Trophoblast cell (in vitro differentiated cells and primary cell): ENCODE measurements around the gene CBR3.

Source experiments
- DNase-seq, 2 donors: peaks; one replicate each; pipeline ENCODE4 v3.0.0-alpha.2; 2016
- H2AFZ ChIP-seq: 2 replicates; pipeline ENCODE4 v1.6.1; 2013; ENCODE audit warnings: low read length, moderate library complexity, mild to moderate bottlenecking; ENCODE audit not compliant: insufficient read depth, poor library complexity
- H2AK5ac ChIP-seq: 2 replicates; pipeline ENCODE4 v1.6.1; 2013; ENCODE audit warnings: mild to moderate bottlenecking, low read length
- H2BK120ac ChIP-seq: 2 replicates; pipeline ENCODE4 v1.6.1; 2013; ENCODE audit warnings: low read length, mild to moderate bottlenecking, moderate library complexity; ENCODE audit not compliant: insufficient read depth, poor library complexity
- H2BK12ac ChIP-seq: 2 replicates; pipeline ENCODE4 v1.6.1; 2013; ENCODE audit warnings: mild to moderate bottlenecking, low read length, moderate library complexity
- H2BK5ac ChIP-seq: 2 replicates; pipeline ENCODE4 v1.6.1; 2013; ENCODE audit warnings: low read length, low read depth, moderate library complexity, mild to moderate bottlenecking; ENCODE audit not compliant: poor library complexity
- H3K14ac ChIP-seq: 2 replicates; pipeline ENCODE4 v1.6.1; 2013; ENCODE audit warnings: mild to moderate bottlenecking, low read length
- H3K18ac ChIP-seq: 2 replicates; pipeline ENCODE4 v1.6.1; 2013; ENCODE audit warnings: mild to moderate bottlenecking, low read length
- H3K23ac ChIP-seq: 2 replicates; pipeline ENCODE4 v1.6.1; 2013; ENCODE audit warnings: low read length
- H3K27ac ChIP-seq: 2 replicates; pipeline ENCODE4 v1.5.1; 2013; ENCODE audit warnings: low read depth, mild to moderate bottlenecking, inconsistent platforms, low read length, moderate library complexity
- H3K27me3 ChIP-seq: 2 replicates; pipeline ENCODE4 v1.6.1; 2013; ENCODE audit warnings: inconsistent platforms, mild to moderate bottlenecking, low read length, moderate library complexity; ENCODE audit not compliant: insufficient read depth
- H3K36me3 ChIP-seq, 2 experiments: 1 replicate in 1 of 2; 2 replicates in 1 of 2; pipeline ENCODE4 v1.6.1; 2013; ENCODE audit warnings: low read length in 2 of 2, mild to moderate bottlenecking in 2 of 2, moderate library complexity in 1 of 2; ENCODE audit not compliant: insufficient read depth in 2 of 2, control insufficient read depth in 1 of 2
- H3K4ac ChIP-seq: 2 replicates; pipeline ENCODE4 v1.6.1; 2013; ENCODE audit warnings: low read depth, mild to moderate bottlenecking, low read length, moderate library complexity
- H3K4me1 ChIP-seq, 2 experiments: 1 replicate in 1 of 2; 2 replicates in 1 of 2; pipeline ENCODE4 v1.6.1; 2013; ENCODE audit warnings: low read length in 2 of 2, mild to moderate bottlenecking in 2 of 2, moderate library complexity in 1 of 2; ENCODE audit not compliant: insufficient read depth in 2 of 2, control insufficient read depth in 1 of 2
- H3K4me2 ChIP-seq: 2 replicates; pipeline ENCODE4 v1.6.1; 2013; ENCODE audit warnings: inconsistent platforms, mild to moderate bottlenecking, low read length, moderate library complexity
- H3K4me3 ChIP-seq: 2 replicates; pipeline ENCODE4 v1.5.1; 2013; ENCODE audit warnings: mild to moderate bottlenecking, low read depth, low read length, inconsistent platforms
- H3K79me1 ChIP-seq: one replicate; pipeline ENCODE4 v1.6.1; 2013; ENCODE audit warnings: low read length
- H3K79me2 ChIP-seq: 2 replicates; pipeline ENCODE4 v1.6.1; 2013; ENCODE audit warnings: low read length, mild to moderate bottlenecking; ENCODE audit not compliant: control insufficient read depth, insufficient read depth, poor library complexity
- H3K9ac ChIP-seq: 2 replicates; pipeline ENCODE4 v1.6.1; 2013; ENCODE audit warnings: mild to moderate bottlenecking, low read length
- H3K9me3 ChIP-seq: 2 replicates; pipeline ENCODE4 v1.6.1; 2013; ENCODE audit warnings: low read depth, mild to moderate bottlenecking, control low read depth, inconsistent platforms, low read length; ENCODE audit not compliant: insufficient read depth
- H4K12ac ChIP-seq: 2 replicates; pipeline ENCODE4 v1.6.1; 2013; ENCODE audit warnings: low read depth, mild to moderate bottlenecking, low read length, moderate library complexity
- H4K8ac ChIP-seq: 2 replicates; pipeline ENCODE4 v1.6.1; 2013; ENCODE audit warnings: low read depth, mild to moderate bottlenecking, low read length, moderate library complexity
- H4K91ac ChIP-seq: one replicate; pipeline ENCODE4 v1.6.1; 2013; ENCODE audit warnings: low read depth, mild to moderate bottlenecking, low read length, moderate library complexity
- WGBS: extraction: QIAGEN DNeasy Blood & Tissue Kit; methylation state at CpG from one replicate; pipeline ENCODE4 v1.1.7; 2013; ENCODE audit warnings: missing lambda C conversion rate; ENCODE audit not compliant: insufficient read length, insufficient coverage; ENCODE audit errors: extremely low coverage; 5-methylcytosine and 5-hydroxymethylcytosine counted together

CBR3 gene

DNA sequence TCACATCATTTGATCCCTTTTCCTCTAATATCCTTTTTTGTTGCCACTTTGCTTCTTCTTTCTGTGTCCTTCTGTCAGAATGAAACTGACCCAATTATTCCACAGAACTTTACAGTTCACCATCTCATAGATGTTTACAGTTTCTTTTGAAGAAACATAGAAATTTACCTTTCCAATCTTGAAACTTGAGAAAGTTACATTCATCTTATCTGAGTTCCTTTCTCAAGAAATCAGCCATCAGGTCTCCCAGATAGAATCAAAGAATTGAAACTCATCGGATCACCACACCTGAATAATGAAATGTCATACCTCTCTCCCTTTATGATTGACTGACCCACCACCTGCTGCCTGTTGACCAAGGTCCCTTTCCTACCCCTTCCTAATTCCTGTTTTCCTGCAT is 41.4 kb upstream of the CBR3 start:
- Histone ChIP-seq H3K4me1 (peaks cover 2 to 7% of the 10 kb centered on the region in 2 experiments), H3K14ac (no peak overlapping the region), H3K79me1 (peaks cover 5% of the 10 kb centered on the region), H2BK12ac (no peak overlapping the region), H2AK5ac (no peak overlapping the region), H3K9me3 (peaks cover 7% of the 10 kb centered on the region), H3K27me3 (no peaks in the 10 kb centered on the region), H2AFZ (no peak overlapping the region), H2BK120ac (no peak overlapping the region), H4K91ac (no peak overlapping the region), H2BK5ac (no peak overlapping the region), H3K18ac (no peak overlapping the region), H3K23ac (no peak overlapping the region), H3K4ac (no peak overlapping the region), H4K8ac (no peak overlapping the region), H3K36me3 (no peaks in the 10 kb centered on the region), H3K27ac (no peak overlapping the region), H3K4me3 (no peak overlapping the region), H3K9ac (no peak overlapping the region), H3K4me2 (no peak overlapping the region), H3K79me2 (no peaks in the 10 kb centered on the region), H4K12ac (no peak overlapping the region)
- DNase-seq, result no peak
- no CpG with 5 or more reads among the region's 1 CpG for WGBS

DNA sequence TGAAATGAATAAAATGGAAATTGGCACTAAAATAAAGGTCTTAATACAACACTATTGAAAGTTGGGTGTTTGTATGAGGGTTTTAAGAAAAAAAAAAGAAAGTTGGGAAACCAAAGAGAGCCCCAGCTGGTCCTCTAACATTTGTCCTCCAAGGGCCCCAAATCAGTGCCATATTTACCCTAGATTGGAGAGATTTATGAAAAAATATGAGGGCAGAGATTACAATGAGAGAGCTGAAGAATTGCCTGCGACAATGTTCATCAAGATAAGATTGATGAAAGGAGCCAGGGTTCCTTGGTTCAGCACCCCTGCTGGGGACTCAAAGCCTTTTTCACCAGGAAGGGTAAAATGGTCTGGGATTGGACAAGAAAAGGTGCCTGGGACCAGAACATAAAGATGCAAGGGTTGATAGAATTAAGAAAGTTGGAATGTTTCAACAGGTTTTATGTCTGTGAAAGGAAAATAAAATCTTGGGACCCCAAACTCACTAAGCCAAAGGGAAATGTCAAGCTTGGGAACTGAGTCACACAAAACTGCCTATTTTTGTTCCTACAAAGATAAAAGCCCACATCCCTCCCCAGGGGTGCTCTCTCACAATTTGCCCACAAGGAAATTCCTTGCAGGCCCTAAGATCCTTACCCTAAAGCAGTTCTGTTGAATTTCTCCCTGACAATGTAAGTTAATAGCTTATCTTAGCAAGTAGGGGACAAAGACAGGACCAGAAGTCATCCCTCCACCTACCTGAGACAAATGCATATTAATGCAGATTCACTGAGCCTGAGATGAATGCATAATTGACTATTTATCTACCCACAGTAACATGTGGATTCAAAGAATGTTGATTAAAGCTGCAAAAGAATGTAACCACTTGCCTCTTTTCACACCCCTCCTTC is 38.2 kb upstream of the CBR3 start:
- Histone ChIP-seq H2AK5ac (no peak overlapping the region), H4K91ac (no peak overlapping the region), H2BK120ac (no peak overlapping the region), H3K4me3 (no peak overlapping the region), H3K79me1 (peaks cover 7% of the 10 kb centered on the region), H3K27ac (peak overlapping the region; percentile 57), H4K8ac (no peak overlapping the region), H3K27me3 (no peaks in the 10 kb centered on the region), H2BK5ac (no peak overlapping the region), H3K9me3 (peaks cover 7% of the 10 kb centered on the region), H2BK12ac (no peak overlapping the region), H3K4ac (no peak overlapping the region), H4K12ac (no peak overlapping the region), H3K9ac (no peak overlapping the region), H3K4me1 (peaks cover 2 to 7% of the 10 kb centered on the region in 2 experiments), H3K14ac (no peak overlapping the region), H3K23ac (no peak overlapping the region), H3K18ac (no peak overlapping the region), H3K79me2 (no peaks in the 10 kb centered on the region), H3K4me2 (no peak overlapping the region), H2AFZ (no peak overlapping the region), H3K36me3 (no peaks in the 10 kb centered on the region)
- DNase-seq, result peak in 1 of 2 donors; percentile 4
- no CpG with 5 or more reads among the region's 1 CpG for WGBS

DNA sequence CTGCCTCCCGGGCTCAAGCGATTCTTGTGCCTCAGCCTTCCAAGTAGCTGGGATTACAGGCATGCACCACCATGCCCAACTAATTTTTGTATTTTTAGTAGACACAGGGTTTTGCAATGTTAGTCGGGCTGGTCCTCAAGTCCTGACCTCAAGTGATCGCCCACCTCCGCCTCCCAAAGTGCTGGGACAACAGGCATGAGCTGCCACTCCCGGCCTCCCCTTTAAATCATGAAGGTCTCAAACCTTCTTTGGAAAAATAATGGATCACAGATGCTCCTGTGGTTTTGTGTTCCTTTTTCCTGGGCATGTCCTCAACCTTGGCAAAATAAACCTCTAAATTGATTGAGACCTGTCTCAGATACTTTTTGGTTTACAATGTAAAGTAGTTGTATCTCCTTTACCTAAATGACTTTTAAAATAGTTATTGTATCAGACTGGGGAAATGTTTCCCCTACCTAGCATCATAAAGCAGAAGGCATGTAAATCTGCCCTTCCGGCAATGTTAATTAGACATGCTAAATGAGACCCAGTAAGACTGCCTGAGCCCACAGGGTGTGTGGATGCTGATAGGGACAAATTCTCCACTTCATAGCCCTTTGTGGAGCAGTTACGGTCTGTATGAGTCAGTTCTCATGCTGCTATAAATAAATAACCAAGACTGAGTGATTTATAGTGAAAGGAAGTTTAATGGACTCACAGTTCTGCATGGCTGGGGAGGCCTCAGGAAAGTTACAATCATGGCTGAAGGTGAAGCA is 37.3 kb upstream of the CBR3 start:
- no peaks in the 10 kb centered on the region for H3K36me3 ChIP-seq
- peak overlapping the region; percentile 33 for H2BK5ac ChIP-seq
- WGBS, result no CpG with 5 or more reads among the region's 8 CpGs
- peaks cover 2 to 7% of the 10 kb centered on the region in 2 experiments for H3K4me1 ChIP-seq
- H2BK120ac ChIP-seq, result peak overlapping the region; percentile 68
- H3K9me3 ChIP-seq, result peaks cover 7% of the 10 kb centered on the region
- H3K14ac ChIP-seq, result no peak overlapping the region
- no peak for DNase-seq
- no peak overlapping the region for H3K23ac ChIP-seq
- no peak overlapping the region for H3K9ac ChIP-seq
- H3K4me2 ChIP-seq, result no peak overlapping the region
- H3K27ac ChIP-seq, result peak overlapping the region; percentile 72
- H3K79me1 ChIP-seq, result peaks cover 7% of the 10 kb centered on the region
- no peak overlapping the region for H4K12ac ChIP-seq
- peak overlapping the region; percentile 75 for H2BK12ac ChIP-seq
- H2AFZ ChIP-seq, result no peak overlapping the region
- no peak overlapping the region for H4K8ac ChIP-seq
- H3K79me2 ChIP-seq, result no peaks in the 10 kb centered on the region
- H3K4ac ChIP-seq, result no peak overlapping the region
- peak overlapping the region; percentile 78 for H4K91ac ChIP-seq
- H2AK5ac ChIP-seq, result no peak overlapping the region
- no peak overlapping the region for H3K4me3 ChIP-seq
- no peak overlapping the region for H3K18ac ChIP-seq
- H3K27me3 ChIP-seq, result no peaks in the 10 kb centered on the region

DNA sequence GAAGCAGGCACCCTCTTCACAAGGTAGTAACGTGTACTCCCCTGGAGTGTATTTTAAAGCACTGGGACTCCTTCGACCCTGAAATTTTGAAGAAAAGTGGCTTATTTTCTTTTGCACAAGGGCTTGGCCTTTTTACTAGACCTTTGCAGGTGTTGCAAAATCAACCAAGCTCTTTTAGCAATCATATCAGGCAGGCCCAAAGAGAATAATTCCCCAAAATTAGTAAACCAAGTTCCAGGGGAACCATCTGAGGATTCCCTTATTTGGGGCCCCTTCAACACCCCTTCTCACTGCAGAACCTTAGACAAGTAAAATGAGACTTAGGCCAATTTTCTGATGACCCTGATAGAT is 36.7 kb upstream of the CBR3 start:
- peak overlapping the region; percentile 61 for H2BK12ac ChIP-seq
- H3K27ac ChIP-seq, result no peak overlapping the region
- H3K9me3 ChIP-seq, result peaks cover 5% of the 10 kb centered on the region
- H3K23ac ChIP-seq, result no peak overlapping the region
- H3K4me1 ChIP-seq, result peaks cover 2 to 7% of the 10 kb centered on the region in 2 experiments
- H3K27me3 ChIP-seq, result no peaks in the 10 kb centered on the region
- peaks cover 7% of the 10 kb centered on the region for H3K79me1 ChIP-seq
- H3K4me3 ChIP-seq, result no peak overlapping the region
- H3K9ac ChIP-seq, result no peak overlapping the region
- no peaks in the 10 kb centered on the region for H3K79me2 ChIP-seq
- H2AFZ ChIP-seq, result no peak overlapping the region
- H3K14ac ChIP-seq, result no peak overlapping the region
- no peak overlapping the region for H2BK120ac ChIP-seq
- no peak for DNase-seq
- no peak overlapping the region for H3K18ac ChIP-seq
- no CpG with 5 or more reads among the region's 2 CpGs for WGBS
- H3K4me2 ChIP-seq, result no peak overlapping the region
- H4K91ac ChIP-seq, result peak overlapping the region; percentile 61
- no peak overlapping the region for H4K12ac ChIP-seq
- H3K36me3 ChIP-seq, result no peaks in the 10 kb centered on the region
- H4K8ac ChIP-seq, result no peak overlapping the region
- H3K4ac ChIP-seq, result no peak overlapping the region
- H2BK5ac ChIP-seq, result peak overlapping the region; percentile 33
- no peak overlapping the region for H2AK5ac ChIP-seq
